NCI-H1417 (cell line): ENCODE results near the gene OPRM1.
A peak's percentile ranks its signal among the peaks of the same experiment; 100 is the strongest.

Source experiments
- DNase-seq, 3 experiments: peaks; one replicate each; lab custom pipeline; 2025; lab: John Stamatoyannopoulos, UW

The OPRM1 gene

GRCh38 chr6:154280521-154280920 is 241.5 kb downstream of the OPRM1 start:
- no peak for DNase-seq

GRCh38 chr6:154284313-154284853 is 245.3 kb downstream of the OPRM1 start:
- no peak for DNase-seq

DNA sequence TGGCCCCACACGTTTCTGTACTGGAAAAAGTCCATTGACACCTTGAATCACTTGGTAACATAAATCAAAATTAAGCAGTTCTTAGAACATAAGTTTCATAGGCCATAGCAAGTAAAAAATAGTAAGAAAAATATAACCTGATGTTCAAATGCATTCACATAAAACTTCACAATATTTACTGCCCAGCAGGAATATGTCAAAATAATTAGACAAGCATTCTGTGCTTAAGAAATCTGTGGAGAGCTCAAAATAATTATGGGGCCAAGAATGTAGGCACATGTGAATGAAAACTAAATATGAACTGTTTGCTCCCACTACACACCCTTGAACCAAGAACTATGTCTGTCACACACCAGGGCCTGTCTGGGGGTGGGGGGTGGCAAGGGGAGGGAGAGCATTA is 246.8 kb downstream of the OPRM1 start:
- peak in 1 of 3 experiments; percentile 25 for DNase-seq

DNA sequence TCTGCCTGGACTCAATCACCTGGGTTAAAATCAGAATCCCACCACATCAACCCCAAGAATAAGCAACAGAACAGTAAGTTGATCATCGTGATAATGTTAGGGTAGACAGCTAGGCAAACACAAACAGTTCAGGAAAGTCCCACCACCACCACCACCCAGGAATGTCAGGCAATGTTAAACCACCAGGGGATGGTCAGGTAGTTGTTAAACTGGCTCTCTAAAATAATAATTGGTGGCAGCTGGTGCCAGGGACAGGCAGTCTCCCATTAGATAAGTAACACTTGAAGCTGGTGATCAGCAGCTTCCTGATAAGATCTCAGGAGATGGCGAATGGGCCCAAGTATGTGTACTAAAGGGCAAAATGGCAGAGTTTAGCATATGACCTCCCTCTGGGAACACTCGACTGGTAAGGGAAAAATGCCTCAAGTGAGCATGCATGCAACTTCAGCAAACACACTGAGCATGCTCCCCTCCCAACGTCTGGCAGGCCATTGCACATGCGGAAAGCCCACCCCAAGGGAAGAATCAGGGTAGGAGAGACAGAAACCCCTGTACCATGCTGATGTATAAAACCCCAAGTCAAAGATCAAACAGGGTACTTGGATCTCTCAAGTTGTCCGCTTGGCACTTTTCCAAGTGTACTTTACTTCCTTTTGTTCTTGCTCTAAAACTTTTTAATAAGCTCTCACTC is 250.9 kb downstream of the OPRM1 start:
- peak in 2 of 3 experiments; percentile 23 to 53 for DNase-seq

- no peak for DNase-seq
Measured at GRCh38 chr6:154292066-154292465, 253.0 kb downstream of the OPRM1 start.

DNA sequence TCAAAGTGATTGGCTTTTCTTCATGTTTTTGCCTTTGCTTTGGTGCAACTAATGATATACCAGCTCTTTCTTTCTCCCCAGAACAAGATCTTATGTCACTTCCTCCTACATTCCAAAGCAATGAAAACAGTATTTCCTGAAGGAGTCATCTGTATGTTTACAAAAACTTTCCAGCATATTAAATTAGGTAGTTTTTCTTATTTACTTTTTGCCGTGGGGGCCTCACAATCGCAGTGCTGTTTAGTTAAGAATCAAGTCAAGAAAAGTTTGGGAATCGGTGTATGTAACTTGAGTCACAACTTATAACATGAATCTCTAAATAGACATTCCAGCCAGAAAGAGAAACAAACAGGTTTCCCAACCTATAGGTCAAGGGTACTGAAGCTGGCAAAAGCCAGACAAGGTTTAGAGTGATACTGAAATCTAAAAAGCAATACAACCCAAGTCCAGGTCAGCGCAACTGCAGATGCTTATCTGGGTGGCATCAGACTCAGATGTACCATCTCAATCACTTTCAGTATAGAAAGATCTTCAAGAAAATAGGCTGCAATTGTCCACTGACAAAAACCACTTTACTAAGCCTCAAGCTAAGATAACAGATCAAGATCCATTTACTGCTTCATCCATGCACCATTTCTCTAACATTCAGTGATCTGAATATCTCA is 253.9 kb downstream of the OPRM1 start:
- no peak for DNase-seq

GRCh38 chr6:154295733-154296132 is 256.7 kb downstream of the OPRM1 start:
- DNase-seq: no peak
